ENCODE data around the gene NR0B2.

DNA sequence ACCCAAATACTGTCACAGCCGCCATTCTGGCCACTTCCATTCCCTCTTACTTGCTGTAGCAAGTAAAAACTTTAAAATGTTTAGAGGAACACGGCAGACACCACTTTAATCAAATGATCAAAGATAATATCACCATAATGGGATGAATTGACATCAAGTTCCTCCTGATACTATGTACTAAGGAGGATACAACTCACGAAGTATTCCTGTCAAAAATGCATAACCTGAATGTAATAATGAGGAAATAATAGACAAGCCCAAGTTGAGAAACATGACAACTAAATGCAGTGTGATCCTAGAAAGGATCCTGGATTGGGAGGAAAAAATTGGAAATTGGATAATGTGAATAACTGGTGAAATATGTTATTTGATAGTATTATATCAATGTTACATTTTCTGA, 42.5 kb upstream of the NR0B2 start:
- no peak for TF ChIP-seq GATA3 (IDR thresholded peaks at IDR 0.05; ENCODE audit: low read depth, low read length)
- TF ChIP-seq GATA2 (IDR thresholded peaks at IDR 0.05; ENCODE audit: low read depth, low read length) = no peak

Measured in SH-SY5Y (cell line).